Neutrophil (primary cell): ENCODE measurements around the gene TAF1B.

Experiments
- H3K27ac ChIP-seq: fragments of 200-600 bp; sonication (generic); 2 replicates; pipeline ENCODE4 v1.5.1; 2016; ENCODE audit warnings: mild to moderate bottlenecking, moderate library complexity
- H3K27me3 ChIP-seq: fragments of 200-600 bp; sonication (generic); 2 replicates; pipeline ENCODE4 v1.6.0; 2016; ENCODE audit warnings: mild to moderate bottlenecking
- H3K36me3 ChIP-seq: fragments of 200-600 bp; sonication (generic); 2 replicates; pipeline ENCODE4 v1.5.1; 2017
- H3K4me1 ChIP-seq, 2 experiments: fragments of 200-600 bp in 1 of 2; sonication (generic) in 1 of 2; 1 replicate in 1 of 2; 2 replicates in 1 of 2; pipeline versions ENCODE4 v1.5.1 to v1.6.1; 2013 to 2016; ENCODE audit warnings: low read depth in 1 of 2, low read length in 1 of 2, mild to moderate bottlenecking in 1 of 2, moderate library complexity in 1 of 2; ENCODE audit not compliant: control insufficient read depth in 1 of 2, insufficient read depth in 1 of 2
- H3K4me3 ChIP-seq, 2 experiments: fragments of 200-600 bp in 1 of 2; sonication (generic) in 1 of 2; 1 replicate in 1 of 2; 2 replicates in 1 of 2; pipeline ENCODE4 v1.5.1; 2013 to 2016; ENCODE audit warnings: low read depth in 1 of 2, low read length in 1 of 2, mild to moderate bottlenecking in 1 of 2, moderate library complexity in 1 of 2
- H3K9me3 ChIP-seq: fragments of 200-600 bp; sonication (generic); 2 replicates; pipeline ENCODE4 v1.5.1; 2016
- TF ChIP-seq, protein P1 (sequence below): fragments of 200-600 bp; sonication (generic); IDR thresholded peaks from 2 replicates; pipeline ENCODE4 v1.5.1; 2016; ENCODE audit warnings: antibody characterized with exemption

The TAF1B gene

DNA sequence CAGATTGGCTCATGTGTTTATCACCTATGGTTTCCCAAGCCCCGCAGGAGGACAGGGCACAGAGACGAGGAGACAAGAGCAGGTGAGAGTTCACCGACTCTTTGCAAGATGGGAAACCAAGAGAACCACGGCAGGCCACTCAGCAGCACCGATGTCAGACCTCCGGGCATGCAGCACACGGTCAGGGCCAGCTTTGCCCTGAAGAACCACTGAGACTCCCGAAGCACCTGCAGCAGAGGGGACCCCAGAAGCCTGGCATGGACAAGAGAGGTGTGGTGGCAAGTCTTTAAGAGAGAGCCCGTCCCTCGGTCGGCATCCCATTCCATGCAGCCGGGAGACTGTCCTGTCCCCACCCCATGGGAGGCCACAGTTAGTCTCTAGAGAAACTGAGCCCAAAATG, 36.6 kb upstream of the TAF1B start:
- no peaks in the 10 kb centered on the region for H3K9me3 ChIP-seq

DNA sequence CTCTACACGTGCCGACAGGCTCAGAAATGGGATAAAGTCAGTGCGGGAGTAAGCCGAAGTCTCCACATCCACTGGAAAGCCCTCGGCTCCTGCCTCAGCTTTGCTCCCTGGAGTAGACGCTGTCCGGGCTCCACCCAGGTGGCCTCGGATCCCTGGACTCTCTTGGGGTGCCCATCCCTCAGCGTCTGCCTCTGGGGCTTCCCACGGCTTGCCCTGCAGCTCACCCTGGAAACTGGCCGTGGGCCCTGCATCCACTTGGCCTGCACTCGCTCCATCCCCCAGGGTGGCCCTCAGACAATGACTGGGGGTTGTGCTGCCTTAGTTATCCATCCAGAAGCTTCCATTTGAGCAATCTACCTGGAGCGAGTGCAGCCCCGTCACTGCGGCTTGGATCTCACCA, 36.2 kb upstream of the TAF1B start:
- no peak overlapping the region for H3K27ac ChIP-seq
- TF ChIP-seq, protein P1, sequence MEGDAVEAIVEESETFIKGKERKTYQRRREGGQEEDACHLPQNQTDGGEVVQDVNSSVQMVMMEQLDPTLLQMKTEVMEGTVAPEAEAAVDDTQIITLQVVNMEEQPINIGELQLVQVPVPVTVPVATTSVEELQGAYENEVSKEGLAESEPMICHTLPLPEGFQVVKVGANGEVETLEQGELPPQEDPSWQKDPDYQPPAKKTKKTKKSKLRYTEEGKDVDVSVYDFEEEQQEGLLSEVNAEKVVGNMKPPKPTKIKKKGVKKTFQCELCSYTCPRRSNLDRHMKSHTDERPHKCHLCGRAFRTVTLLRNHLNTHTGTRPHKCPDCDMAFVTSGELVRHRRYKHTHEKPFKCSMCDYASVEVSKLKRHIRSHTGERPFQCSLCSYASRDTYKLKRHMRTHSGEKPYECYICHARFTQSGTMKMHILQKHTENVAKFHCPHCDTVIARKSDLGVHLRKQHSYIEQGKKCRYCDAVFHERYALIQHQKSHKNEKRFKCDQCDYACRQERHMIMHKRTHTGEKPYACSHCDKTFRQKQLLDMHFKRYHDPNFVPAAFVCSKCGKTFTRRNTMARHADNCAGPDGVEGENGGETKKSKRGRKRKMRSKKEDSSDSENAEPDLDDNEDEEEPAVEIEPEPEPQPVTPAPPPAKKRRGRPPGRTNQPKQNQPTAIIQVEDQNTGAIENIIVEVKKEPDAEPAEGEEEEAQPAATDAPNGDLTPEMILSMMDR: no peak
- no peak overlapping the region for H3K4me3 ChIP-seq

More for the DNA sequence above, 36.6 kb upstream of the TAF1B start:
- TF ChIP-seq, protein P1: no peak
- H3K4me3 ChIP-seq: no peak overlapping the region
- H3K27ac ChIP-seq: no peak overlapping the region
- no peaks in the 10 kb centered on the region for H3K4me1 ChIP-seq
- H3K27me3 ChIP-seq: no peaks in the 10 kb centered on the region
- H3K36me3 ChIP-seq: no peaks in the 10 kb centered on the region

DNA sequence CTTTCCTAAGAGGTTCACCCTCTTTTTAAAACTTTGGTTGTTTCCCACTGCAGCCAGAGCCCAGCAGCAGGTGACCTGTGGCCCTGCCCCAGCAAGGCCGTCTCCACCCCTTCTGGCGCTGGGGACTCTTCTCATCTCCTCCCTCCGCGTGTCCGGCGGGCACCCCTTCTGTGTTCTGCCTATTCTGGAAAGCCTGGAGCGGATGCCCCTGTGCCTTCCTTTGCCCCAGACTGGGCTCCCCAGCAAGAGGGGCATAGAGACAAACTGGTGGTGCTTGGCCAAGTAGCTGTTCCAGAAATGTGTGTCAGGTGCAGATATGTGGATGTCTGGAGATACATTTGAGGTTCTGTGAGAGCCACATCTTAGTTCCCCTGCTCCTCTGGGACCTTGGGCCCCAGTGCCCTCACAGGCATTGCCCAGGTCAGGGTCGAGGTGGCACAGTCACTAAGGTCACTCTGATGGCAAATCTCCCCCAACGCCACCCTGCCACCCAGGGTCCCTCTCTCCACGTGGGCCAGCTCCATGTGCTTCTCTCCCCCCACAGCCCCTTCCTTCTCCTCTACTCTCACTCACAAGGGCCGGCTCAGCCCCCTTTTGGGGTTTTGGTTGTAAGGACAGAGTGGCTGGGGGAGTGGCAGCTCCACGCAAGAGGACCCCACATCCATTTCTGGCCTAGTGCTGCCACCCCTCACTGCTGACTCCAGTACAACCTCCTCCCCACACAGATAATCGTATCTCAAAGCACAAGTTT, 35.5 kb upstream of the TAF1B start:
- no peaks in the 10 kb centered on the region for H3K9me3 ChIP-seq
- TF ChIP-seq, protein P1: no peak
- no peak overlapping the region for H3K27ac ChIP-seq
- no peaks in the 10 kb centered on the region for H3K4me1 ChIP-seq
- no peak overlapping the region for H3K4me3 ChIP-seq
- no peaks in the 10 kb centered on the region for H3K36me3 ChIP-seq
- H3K27me3 ChIP-seq: no peaks in the 10 kb centered on the region

More for the DNA sequence above, 36.2 kb upstream of the TAF1B start:
- H3K9me3 ChIP-seq: no peaks in the 10 kb centered on the region
- no peaks in the 10 kb centered on the region for H3K36me3 ChIP-seq
- H3K27me3 ChIP-seq: no peaks in the 10 kb centered on the region
- H3K4me1 ChIP-seq: no peaks in the 10 kb centered on the region

DNA sequence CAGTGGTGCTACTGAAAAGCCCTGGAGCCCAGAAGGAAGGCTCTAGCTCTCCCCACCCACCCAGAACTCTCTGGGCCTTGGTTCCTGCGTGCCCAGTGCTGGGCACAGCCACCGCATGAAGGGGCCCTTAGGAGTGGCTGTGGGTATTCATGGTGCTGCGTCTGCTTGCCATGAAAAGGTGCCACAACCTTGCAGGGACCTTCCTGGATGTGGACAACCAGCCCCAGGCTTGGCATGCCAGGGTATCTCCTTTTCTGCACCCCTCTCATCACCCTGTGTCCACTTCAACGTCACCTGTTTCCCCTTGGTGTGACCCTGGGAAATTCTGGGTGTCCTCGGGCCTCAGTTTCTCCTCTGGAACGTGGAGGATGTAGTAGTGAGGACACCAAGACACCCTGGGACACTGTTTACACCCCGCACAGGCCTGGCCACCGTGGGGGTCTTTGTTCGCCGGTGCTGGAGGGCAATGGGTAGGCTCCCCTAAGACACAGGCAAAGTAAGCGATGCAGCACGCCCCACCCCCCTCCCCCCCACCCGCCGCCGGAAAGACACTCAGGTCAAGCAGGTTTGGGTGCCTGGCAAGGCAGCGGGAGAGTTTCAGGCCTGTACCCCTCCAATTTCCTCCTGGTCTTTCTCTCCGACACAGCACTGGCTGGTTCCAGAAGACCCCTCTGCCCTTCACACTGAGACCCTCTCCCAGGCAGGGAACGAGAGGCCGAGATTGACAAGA, 34.8 kb upstream of the TAF1B start:
- no peak overlapping the region for H3K4me3 ChIP-seq
- H3K27me3 ChIP-seq: no peaks in the 10 kb centered on the region
- TF ChIP-seq, protein P1: no peak
- no peaks in the 10 kb centered on the region for H3K9me3 ChIP-seq
- H3K36me3 ChIP-seq: no peaks in the 10 kb centered on the region
- H3K4me1 ChIP-seq: peaks cover 0 to 3% of the 10 kb centered on the region in 2 experiments
- no peak overlapping the region for H3K27ac ChIP-seq

DNA sequence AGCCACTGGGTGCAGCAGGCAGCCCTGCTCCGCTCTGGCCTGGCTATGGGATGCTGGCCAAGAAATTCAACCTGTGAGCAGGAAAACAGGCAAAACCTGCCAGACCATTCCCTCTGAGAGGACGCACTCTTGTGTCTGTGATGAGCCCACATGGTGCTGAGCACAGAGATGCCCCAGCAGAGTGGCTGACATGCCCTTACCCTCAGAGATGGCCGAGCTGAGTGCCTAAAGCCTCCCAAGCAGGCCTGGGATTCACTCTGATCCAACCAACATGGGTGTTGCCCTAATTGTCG, 34.3 kb upstream of the TAF1B start:
- no peaks in the 10 kb centered on the region for H3K36me3 ChIP-seq
- TF ChIP-seq, protein P1: no peak
- H3K9me3 ChIP-seq: no peaks in the 10 kb centered on the region
- H3K27me3 ChIP-seq: peaks cover 3% of the 10 kb centered on the region
- H3K27ac ChIP-seq: no peak overlapping the region
- H3K4me3 ChIP-seq: no peak overlapping the region
- H3K4me1 ChIP-seq: peaks cover 3 to 4% of the 10 kb centered on the region in 2 experiments
